Measurements from ENCODE around the gene TMEM266.

Gene TMEM266

GRCh38 chr15:76135516-76135915 lies 75.7 kb downstream of the TMEM266 start:
- no peak for DNase-seq

- no peak for DNase-seq
These were observed 78.7 kb downstream of the TMEM266 start for GRCh38 chr15:76138436-76138835.

- no peak for DNase-seq
These were observed 79.7 kb downstream of the TMEM266 start for GRCh38 chr15:76139368-76140073.

- no peak for DNase-seq
These were observed 80.3 kb downstream of the TMEM266 start for GRCh38 chr15:76140074-76140464.

GRCh38 chr15:76146812-76147211 lies 87.0 kb downstream of the TMEM266 start:
- DNase-seq, result no peak

- no peak for DNase-seq
These were observed 88.3 kb downstream of the TMEM266 start for GRCh38 chr15:76147906-76148570.

GRCh38 chr15:76149291-76149915 lies 89.6 kb downstream of the TMEM266 start:
- no peak for DNase-seq

GRCh38 chr15:76150513-76150912 lies 90.7 kb downstream of the TMEM266 start:
- DNase-seq, result no peak

GRCh38 chr15:76150971-76151598 lies 91.3 kb downstream of the TMEM266 start:
- DNase-seq, result no peak

GRCh38 chr15:76151599-76151974 lies 91.8 kb downstream of the TMEM266 start:
- no peak for DNase-seq

- DNase-seq, result no peak
These were observed 92.4 kb downstream of the TMEM266 start for GRCh38 chr15:76152197-76152596.

GRCh38 chr15:76153241-76154197 lies 93.7 kb downstream of the TMEM266 start:
- no peak for DNase-seq

GRCh38 chr15:76155731-76156130 lies 95.9 kb downstream of the TMEM266 start:
- no peak for DNase-seq

GRCh38 chr15:76158226-76158625 lies 98.4 kb downstream of the TMEM266 start:
- no peak for DNase-seq

- no peak for DNase-seq
These were observed 99.0 kb downstream of the TMEM266 start for GRCh38 chr15:76158815-76159214.

- DNase-seq, result no peak
These were observed 99.5 kb downstream of the TMEM266 start for GRCh38 chr15:76159282-76159681.

- DNase-seq, result no peak
These were observed 100.8 kb downstream of the TMEM266 start for GRCh38 chr15:76160426-76161152.

GRCh38 chr15:76161153-76162035 lies 101.6 kb downstream of the TMEM266 start:
- DNase-seq, result no peak

GRCh38 chr15:76162036-76162398 lies 102.2 kb downstream of the TMEM266 start:
- DNase-seq, result no peak

- DNase-seq, result no peak
These were observed 103.1 kb downstream of the TMEM266 start for GRCh38 chr15:76162784-76163456.
